ENCODE results near the gene TRIM69.

Gene TRIM69

GRCh38 chr15:44804298-44805046 is 68.1 kb downstream of the TRIM69 start:
- no peak for DNase-seq (ENCODE audit: low read depth)

- no peak for DNase-seq (ENCODE audit: low read depth)
These were observed 72.2 kb downstream of the TRIM69 start for GRCh38 chr15:44808557-44808956.

GRCh38 chr15:44810237-44810636 is 73.9 kb downstream of the TRIM69 start:
- no peak for DNase-seq (ENCODE audit: low read depth)

GRCh38 chr15:44811337-44811736 is 75.0 kb downstream of the TRIM69 start:
- no peak for DNase-seq (ENCODE audit: low read depth)

GRCh38 chr15:44812029-44812517 is 75.7 kb downstream of the TRIM69 start:
- DNase-seq (ENCODE audit: low read depth), result no peak

GRCh38 chr15:44813231-44813630 is 76.9 kb downstream of the TRIM69 start:
- DNase-seq (ENCODE audit: low read depth), result no peak
